H9 (cell line): ENCODE measurements around the gene TOP3B. TPM values are rescaled to one million over a fixed set of nuclear protein-coding genes. Genes with fewer than 3 reads are reported as not detected.

Source experiments
- DNase-seq: peaks from one replicate; pipeline ENCODE4 v3.0.0-alpha.2; 2017
- H2AFZ ChIP-seq: one replicate; pipeline ENCODE4 v1.6.1; 2013; ENCODE audit warnings: mild to moderate bottlenecking, low read length, control low read depth, moderate library complexity
- H2AK5ac ChIP-seq: 2 replicates; pipeline ENCODE4 v1.6.1; 2013; ENCODE audit warnings: low read length, control low read depth, mixed read lengths; ENCODE audit not compliant: insufficient read length
- H2BK120ac ChIP-seq: one replicate; pipeline ENCODE4 v1.6.1; 2013; ENCODE audit warnings: low read depth, mild to moderate bottlenecking, low read length, control low read depth, inconsistent platforms; ENCODE audit not compliant: poor library complexity, severe bottlenecking
- H2BK12ac ChIP-seq: 2 replicates; pipeline ENCODE4 v1.6.1; 2013; ENCODE audit warnings: low read length, control low read depth, mixed read lengths, low read depth; ENCODE audit not compliant: insufficient read length
- H2BK15ac ChIP-seq: 2 replicates; pipeline ENCODE4 v1.6.1; 2013; ENCODE audit warnings: low read depth, low read length, control low read depth
- H2BK20ac ChIP-seq: one replicate; pipeline ENCODE4 v1.6.1; 2013; ENCODE audit warnings: low read depth, mild to moderate bottlenecking, low read length, control low read depth, inconsistent platforms; ENCODE audit not compliant: poor library complexity, severe bottlenecking
- H2BK5ac ChIP-seq: 2 replicates; pipeline ENCODE4 v1.6.1; 2013; ENCODE audit warnings: low read length, control low read depth, mixed read lengths; ENCODE audit not compliant: insufficient read length
- H3K14ac ChIP-seq: 2 replicates; pipeline ENCODE4 v1.6.1; 2013; ENCODE audit warnings: low read length, control low read depth; ENCODE audit not compliant: insufficient read depth
- H3K18ac ChIP-seq: 2 replicates; pipeline ENCODE4 v1.6.1; 2013; ENCODE audit warnings: low read depth, mild to moderate bottlenecking, mixed read lengths, low read length, control low read depth; ENCODE audit not compliant: insufficient read length
- H3K23ac ChIP-seq: 2 replicates; pipeline ENCODE4 v1.6.1; 2013; ENCODE audit warnings: low read length, control low read depth, mixed read lengths, low read depth; ENCODE audit not compliant: insufficient read length
- H3K23me2 ChIP-seq: 2 replicates; pipeline ENCODE4 v1.6.1; 2013; ENCODE audit warnings: low read depth, mild to moderate bottlenecking, mixed read lengths, low read length, control low read depth; ENCODE audit not compliant: insufficient read length, poor library complexity, severe bottlenecking
- H3K27ac ChIP-seq: 2 replicates; pipeline ENCODE4 v1.5.1; 2013; ENCODE audit warnings: low read length, control low read depth, mixed read lengths, low read depth; ENCODE audit not compliant: insufficient read length
- H3K27me3 ChIP-seq: 2 replicates; pipeline ENCODE4 v1.6.1; 2013; ENCODE audit warnings: low read length, control low read depth, inconsistent platforms; ENCODE audit not compliant: insufficient read depth
- H3K4ac ChIP-seq: 2 replicates; pipeline ENCODE4 v1.6.1; 2013; ENCODE audit warnings: low read depth, mild to moderate bottlenecking, control low read depth, inconsistent platforms, low read length, moderate library complexity
- H3K4me1 ChIP-seq: 2 replicates; pipeline ENCODE4 v1.6.1; 2013; ENCODE audit warnings: low read length, control low read depth, inconsistent platforms; ENCODE audit not compliant: insufficient read depth
- H3K4me2 ChIP-seq: 2 replicates; pipeline ENCODE4 v1.6.1; 2013; ENCODE audit warnings: low read length, control low read depth, mixed read lengths; ENCODE audit not compliant: insufficient read length, insufficient read depth
- H3K56ac ChIP-seq: 2 replicates; pipeline ENCODE4 v1.6.1; 2013; ENCODE audit warnings: low read depth, mild to moderate bottlenecking, mixed read lengths, low read length, control low read depth; ENCODE audit not compliant: insufficient read length
- H3K79me1 ChIP-seq: 2 replicates; pipeline ENCODE4 v1.6.1; 2013; ENCODE audit warnings: low read depth, mild to moderate bottlenecking, moderate library complexity, low read length, control low read depth, inconsistent platforms; ENCODE audit not compliant: insufficient read depth, poor library complexity, severe bottlenecking
- H3K79me2 ChIP-seq: 2 replicates; pipeline ENCODE4 v1.6.1; 2013; ENCODE audit warnings: low read length, control low read depth, inconsistent platforms; ENCODE audit not compliant: insufficient read depth
- H3K9ac ChIP-seq: 2 replicates; pipeline ENCODE4 v1.6.1; 2013; ENCODE audit warnings: low read length, control low read depth, mixed read lengths; ENCODE audit not compliant: insufficient read length; ENCODE audit errors: extremely low read depth
- H3K9me3 ChIP-seq: one replicate; pipeline ENCODE4 v1.6.1; 2013; ENCODE audit warnings: low read depth, low read length, inconsistent platforms; ENCODE audit not compliant: control insufficient read depth
- H3T11ph ChIP-seq: one replicate; pipeline ENCODE4 v1.6.1; 2013; ENCODE audit warnings: mild to moderate bottlenecking, low read length, control low read depth, inconsistent platforms
- H4K20me1 ChIP-seq: one replicate; pipeline ENCODE4 v1.6.1; 2013; ENCODE audit not compliant: control insufficient read depth, insufficient read length, insufficient read depth
- H4K5ac ChIP-seq: 2 replicates; pipeline ENCODE4 v1.6.1; 2013; ENCODE audit warnings: low read depth, mild to moderate bottlenecking, mixed read lengths, low read length, control low read depth; ENCODE audit not compliant: insufficient read length
- H4K8ac ChIP-seq: replicated peaks from 2 replicates; pipeline ENCODE4 v1.6.1; 2013; ENCODE audit warnings: low read length, control low read depth, mixed read lengths, low read depth; ENCODE audit not compliant: insufficient read length
- H4K91ac ChIP-seq: 2 replicates; pipeline ENCODE4 v1.6.1; 2013; ENCODE audit warnings: low read depth, mild to moderate bottlenecking, moderate library complexity, mixed read lengths, low read length, control low read depth; ENCODE audit not compliant: insufficient read length
- H3K27ac Mint-ChIP-seq, 3 experiments: 2 replicates in 2 of 3; 3 replicates in 1 of 3; pipeline ENCODE4 v1.8.0; 2020 to 2021; ENCODE audit warnings: mixed read lengths in 3 of 3, mild to moderate bottlenecking in 1 of 3, moderate library complexity in 1 of 3
- H3K27me3 Mint-ChIP-seq: 2 replicates; pipeline ENCODE4 v1.8.0; 2021; ENCODE audit warnings: low read depth, mild to moderate bottlenecking, moderate library complexity, mixed read lengths
- H3K36me3 Mint-ChIP-seq, 3 experiments: 2 replicates in 2 of 3; 3 replicates in 1 of 3; pipeline ENCODE4 v1.8.0; 2020 to 2021; ENCODE audit warnings: low read depth in 3 of 3, mixed read lengths in 3 of 3; ENCODE audit not compliant: insufficient read depth in 1 of 3
- H3K4me1 Mint-ChIP-seq, 2 experiments: 2 replicates each; pipeline ENCODE4 v1.8.0; 2020; ENCODE audit warnings: mixed read lengths in 2 of 2
- H3K4me3 Mint-ChIP-seq, 2 experiments: 2 replicates in 1 of 2; 3 replicates in 1 of 2; pipeline ENCODE4 v1.8.0; 2020 to 2021; ENCODE audit warnings: mild to moderate bottlenecking in 2 of 2, mixed read lengths in 2 of 2, moderate library complexity in 1 of 2
- H3K9me3 Mint-ChIP-seq, 2 experiments: 2 replicates in 1 of 2; 3 replicates in 1 of 2; pipeline ENCODE4 v1.8.0; 2020; ENCODE audit warnings: mild to moderate bottlenecking in 2 of 2, mixed read lengths in 2 of 2, moderate library complexity in 1 of 2
- CTCF ChIP-seq: fragments of 200-600 bp; sonication (generic); conservative IDR thresholded peaks from 3 replicates; pipeline ENCODE4 v1.8.0; 2021; ENCODE audit warnings: antibody characterized with exemption, mild to moderate bottlenecking
- WGBS: extraction: QIAGEN DNeasy Blood & Tissue Kit; methylation state at CpG from one replicate; pipeline ENCODE4 v1.1.7; 2013; ENCODE audit warnings: missing lambda C conversion rate, low lambda C conversion rate, mixed read lengths; ENCODE audit not compliant: insufficient read length; ENCODE audit errors: extremely low coverage; 5-methylcytosine and 5-hydroxymethylcytosine counted together
- total RNA-seq: library from RNA; stranded (reverse); gene quantifications from 2 replicates; pipeline ENCODE4 v1.2.1, GENCODE V29; 2021

Gene TOP3B
- total RNA-seq, 1 experiment from 2014 or later, result 55.2 TPM

GRCh38 chr22:21907638-21908522 lies 74.7 kb downstream of the TOP3B start:
- no peak overlapping the region for H3T11ph ChIP-seq
- no peak overlapping the region for H3K4me2 ChIP-seq
- H2BK20ac ChIP-seq, result no peak overlapping the region
- no peak overlapping the region for H3K9ac ChIP-seq
- H3K27me3 Mint-ChIP-seq, result peaks cover 23% of the 10 kb centered on the region
- H4K20me1 ChIP-seq, result no peaks in the 10 kb centered on the region
- no peak overlapping the region for H3K27ac Mint-ChIP-seq
- H3K9me3 Mint-ChIP-seq, result no peaks in the 10 kb centered on the region
- no peak overlapping the region for H2BK12ac ChIP-seq
- H3K23ac ChIP-seq, result no peak overlapping the region
- H3K4me1 Mint-ChIP-seq, result no peaks in the 10 kb centered on the region
- H3K79me2 ChIP-seq, result no peaks in the 10 kb centered on the region
- TF ChIP-seq CTCF, result no peak
- H3K56ac ChIP-seq, result no peak overlapping the region
- no peaks in the 10 kb centered on the region for H3K9me3 ChIP-seq
- H4K91ac ChIP-seq, result no peak overlapping the region
- H3K4ac ChIP-seq, result no peak overlapping the region
- H4K8ac ChIP-seq, result no peak overlapping the region
- no peak overlapping the region for H3K27ac ChIP-seq
- no peak overlapping the region for H2AFZ ChIP-seq
- no peaks in the 10 kb centered on the region for H3K27me3 ChIP-seq
- DNase-seq, result no peak
- no peak overlapping the region for H2BK5ac ChIP-seq
- WGBS, result no CpG with 5 or more reads among the region's 7 CpGs
- no peaks in the 10 kb centered on the region for H3K4me1 ChIP-seq
- no peak overlapping the region for H2BK15ac ChIP-seq
- H3K4me3 Mint-ChIP-seq, result no peak overlapping the region
- no peaks in the 10 kb centered on the region for H3K23me2 ChIP-seq
- no peak overlapping the region for H3K14ac ChIP-seq
- H3K18ac ChIP-seq, result no peak overlapping the region
- no peak overlapping the region for H2AK5ac ChIP-seq
- no peaks in the 10 kb centered on the region; a peak in 2 of 7 replicates for H3K36me3 Mint-ChIP-seq
- no peak overlapping the region for H4K5ac ChIP-seq
- H2BK120ac ChIP-seq, result no peak overlapping the region
- no peaks in the 10 kb centered on the region for H3K79me1 ChIP-seq

Other genes with a start within 250 kb of the TOP3B start
- 5.4 and 8.1 TPM in 2 replicates for gene YPEL1, start 247.0 kb downstream of the TOP3B start, total RNA-seq
- gene MAPK1, start 115.1 kb downstream of the TOP3B start, total RNA-seq, result 90.3 and 98.1 TPM in 2 replicates
- 19.0 and 21.1 TPM in 2 replicates for gene PPM1F, start 29.9 kb downstream of the TOP3B start, total RNA-seq